ENCODE data around the gene TEPSIN. TPM values are rescaled to one million over a fixed set of nuclear protein-coding genes. Genes with fewer than 3 reads are reported as not detected.

TEPSIN gene
- total RNA-seq, 2 donors from 2014 or later: 12.3 to 14.3 TPM

GRCh38 chr17:81187586-81188490, 51.0 kb downstream of the TEPSIN start:
- DNase-seq (ENCODE audit: low spot score): no peak
- Histone ChIP-seq H3K4me3 (no peak overlapping the region), H3K36me3 (no peaks in the 10 kb centered on the region), H3K27ac (no peak overlapping the region), H3K27me3 (no peaks in the 10 kb centered on the region), H3K4me1 (no peaks in the 10 kb centered on the region), H3K9me3 (no peaks in the 10 kb centered on the region)
- TF ChIP-seq CTCF (IDR thresholded peaks at IDR 0.05): no peak

GRCh38 chr17:81187120-81187519, 51.7 kb downstream of the TEPSIN start:
- H3K27ac ChIP-seq: no peak overlapping the region
- H3K27me3 ChIP-seq: no peaks in the 10 kb centered on the region
- DNase-seq (ENCODE audit: low spot score): no peak
- no peak for TF ChIP-seq CTCF (IDR thresholded peaks at IDR 0.05)
- no peak overlapping the region for H3K4me3 ChIP-seq
- H3K36me3 ChIP-seq: no peaks in the 10 kb centered on the region
- H3K4me1 ChIP-seq: no peaks in the 10 kb centered on the region
- no peaks in the 10 kb centered on the region for H3K9me3 ChIP-seq

GRCh38 chr17:81186203-81186602, 52.7 kb downstream of the TEPSIN start:
- Histone ChIP-seq H3K4me1 (no peaks in the 10 kb centered on the region), H3K4me3 (no peak overlapping the region), H3K9me3 (no peaks in the 10 kb centered on the region), H3K27me3 (no peaks in the 10 kb centered on the region), H3K27ac (no peak overlapping the region), H3K36me3 (no peaks in the 10 kb centered on the region)
- no peak for DNase-seq (ENCODE audit: low spot score)
- TF ChIP-seq CTCF (IDR thresholded peaks at IDR 0.05): no peak

- DNase-seq (ENCODE audit: low spot score): no peak
- TF ChIP-seq CTCF (IDR thresholded peaks at IDR 0.05): no peak
- Histone ChIP-seq H3K27ac (no peak overlapping the region), H3K27me3 (no peaks in the 10 kb centered on the region), H3K36me3 (no peaks in the 10 kb centered on the region), H3K4me3 (no peak overlapping the region), H3K4me1 (no peaks in the 10 kb centered on the region), H3K9me3 (no peaks in the 10 kb centered on the region)
Observed at GRCh38 chr17:81184555-81184954, 54.3 kb downstream of the TEPSIN start.

GRCh38 chr17:81183807-81184206, 55.0 kb downstream of the TEPSIN start:
- TF ChIP-seq CTCF (IDR thresholded peaks at IDR 0.05): no peak
- no peaks in the 10 kb centered on the region for H3K27me3 ChIP-seq
- H3K4me3 ChIP-seq: no peak overlapping the region
- H3K27ac ChIP-seq: no peak overlapping the region
- H3K36me3 ChIP-seq: no peaks in the 10 kb centered on the region
- H3K9me3 ChIP-seq: no peaks in the 10 kb centered on the region
- no peak for DNase-seq (ENCODE audit: low spot score)
- no peaks in the 10 kb centered on the region for H3K4me1 ChIP-seq

All from right atrium auricular region (tissue), 2 donors.